Endometrial microvascular endothelial cells (primary cell): ENCODE data around the gene KCNK13. TPM values are rescaled to one million over a fixed set of nuclear protein-coding genes. Genes with fewer than 3 reads are reported as not detected.

Experiments used
- in situ Hi-C: cut with HindIII; loops from 2 replicates; pipeline ENCODE4 v1.10.0; 2017; ENCODE audit warnings: low sequenced_read_pairs, low pct_unique_long_range_greater_than_20kb; ENCODE audit errors: inconsistent ontology term
- total RNA-seq: library from RNA; depleted of rRNA; stranded (reverse); fragments of >200 nt; gene quantifications from one replicate; pipeline ENCODE4 v1.2.3, GENCODE V29; 2015; ENCODE audit errors: inconsistent ontology term

The KCNK13 gene
- total RNA-seq, 1 donor from 2014 or later: not detected

DNA sequence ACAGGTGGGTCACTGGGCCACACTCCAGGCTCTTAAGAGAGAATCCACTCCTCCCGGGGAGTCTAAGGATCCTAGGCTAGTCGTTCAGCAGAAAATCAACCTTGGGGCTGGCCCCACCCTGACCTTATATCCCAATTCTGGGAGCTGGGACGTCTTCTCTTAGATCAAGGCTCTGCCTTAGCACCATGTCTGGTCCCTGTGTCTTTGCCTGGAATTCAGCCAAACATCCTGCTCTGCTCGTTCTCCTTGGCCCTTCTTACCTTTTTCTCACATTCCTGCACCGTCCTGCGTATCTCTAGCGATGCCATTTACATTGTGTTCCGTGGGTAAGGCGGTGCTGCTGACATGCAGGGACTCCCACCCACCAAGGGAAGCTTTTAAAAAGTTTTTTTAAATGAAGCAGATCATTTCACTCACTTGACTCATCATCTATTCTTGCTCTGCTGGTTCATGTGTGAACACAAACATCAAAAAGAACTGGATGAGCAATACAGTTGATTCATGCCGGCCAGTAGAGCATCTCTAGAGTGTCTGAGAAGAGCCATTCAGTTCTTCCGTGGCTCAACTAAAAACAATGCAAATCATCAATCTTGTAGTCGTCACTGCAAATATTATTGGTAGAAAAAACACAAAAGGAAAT, 50.2 kb downstream of the KCNK13 start:
- in situ Hi-C loops: no loop called here

DNA sequence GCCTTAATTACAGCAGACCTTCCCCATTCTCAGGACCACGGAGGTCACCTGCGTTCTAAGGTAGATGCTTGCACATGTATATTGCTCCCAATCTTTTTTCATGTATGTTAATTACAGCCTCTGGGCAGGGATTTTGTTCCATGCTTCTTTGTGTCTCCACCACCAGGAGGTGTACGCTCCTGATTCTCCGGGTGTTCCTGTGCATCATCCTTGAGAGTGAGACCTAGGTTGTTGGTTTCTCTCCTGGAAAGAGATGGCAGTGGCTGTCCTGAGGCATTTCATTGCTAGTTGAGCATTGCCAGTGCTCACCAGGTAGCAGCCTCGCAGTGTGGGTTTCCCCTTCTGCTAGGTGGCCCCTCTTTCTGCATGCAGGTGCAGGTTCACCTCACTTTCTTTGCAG, 52.8 kb downstream of the KCNK13 start:
- in situ Hi-C loops: no loop called here

DNA sequence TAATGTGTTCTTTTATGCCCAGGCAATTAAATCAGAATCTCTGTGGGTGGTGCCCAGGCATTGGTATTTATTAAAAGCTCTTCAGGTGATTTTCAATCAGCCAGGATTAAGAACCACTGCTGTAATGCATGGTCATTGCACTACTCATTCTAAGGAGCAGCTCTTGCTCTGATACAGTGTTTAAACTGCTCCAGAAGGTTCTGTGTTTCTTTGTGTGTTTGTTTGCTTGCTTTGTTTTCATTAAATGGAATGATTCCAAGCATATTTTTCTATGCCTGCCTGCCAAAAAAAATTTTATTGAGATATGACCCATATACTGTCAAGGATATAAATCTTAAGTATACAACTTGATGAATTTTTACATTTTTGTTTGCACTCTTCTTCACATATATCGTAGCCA, 54.0 kb downstream of the KCNK13 start:
- in situ Hi-C loops: no loop called here

DNA sequence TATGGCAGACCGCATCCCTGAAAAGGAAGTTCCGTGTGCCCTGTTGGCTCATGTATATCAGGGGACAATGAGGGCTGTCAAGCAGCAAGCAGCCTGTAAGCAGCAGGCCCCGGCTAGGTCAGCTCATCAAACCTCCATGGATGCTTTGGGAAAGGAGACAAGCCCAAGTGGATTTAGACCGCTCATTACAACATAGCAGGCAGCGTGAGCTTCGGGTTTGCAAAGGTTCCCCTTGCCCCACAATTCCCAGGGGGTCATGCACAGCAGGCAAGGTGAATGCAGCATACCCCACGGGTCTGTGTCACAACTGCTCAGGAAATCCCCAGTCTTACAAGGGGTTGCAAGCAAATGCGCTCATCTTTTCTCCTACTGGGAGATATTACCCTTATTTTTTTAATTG, 54.6 kb downstream of the KCNK13 start:
- in situ Hi-C loops: no loop called here

DNA sequence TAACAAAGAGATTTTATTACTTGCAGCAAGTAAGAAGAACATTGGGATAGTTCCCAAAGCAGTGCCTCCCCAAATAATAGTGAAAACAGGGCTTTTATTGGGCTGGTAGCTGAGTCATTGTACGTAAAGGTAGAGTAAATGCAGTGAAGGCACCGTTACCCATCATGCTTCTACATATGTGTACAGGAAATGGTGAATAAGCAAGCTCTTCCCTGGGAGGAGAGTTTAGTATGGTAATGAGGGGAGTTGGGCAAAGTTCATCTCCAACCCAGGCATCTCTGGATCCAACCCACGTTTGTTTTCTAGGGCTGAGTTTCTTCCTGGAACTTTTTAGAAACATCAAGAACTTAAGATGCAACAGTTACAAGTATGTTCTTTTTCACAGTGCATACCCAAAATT, 56.2 kb downstream of the KCNK13 start:
- in situ Hi-C loops: no loop called here

DNA sequence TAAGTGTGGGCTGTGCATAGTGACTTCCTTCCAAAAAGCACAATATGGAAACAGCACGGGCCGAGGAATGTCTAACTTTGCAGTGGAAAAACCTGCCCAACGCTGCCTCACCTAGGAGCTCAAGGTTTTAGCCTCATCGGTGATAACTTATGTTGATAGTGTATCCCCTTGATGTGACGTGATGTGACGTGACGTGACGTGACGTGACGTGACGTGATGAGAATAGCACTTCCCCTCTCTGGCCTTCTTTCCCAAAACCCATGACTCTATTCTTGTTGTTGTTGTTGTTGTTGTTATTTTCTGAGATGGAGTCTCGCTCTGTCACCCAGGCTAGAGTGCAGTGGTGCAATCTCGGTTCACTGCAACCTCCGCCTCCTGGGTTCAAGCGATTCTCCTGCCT, 64.5 kb downstream of the KCNK13 start:
- in situ Hi-C loops: no loop called here

DNA sequence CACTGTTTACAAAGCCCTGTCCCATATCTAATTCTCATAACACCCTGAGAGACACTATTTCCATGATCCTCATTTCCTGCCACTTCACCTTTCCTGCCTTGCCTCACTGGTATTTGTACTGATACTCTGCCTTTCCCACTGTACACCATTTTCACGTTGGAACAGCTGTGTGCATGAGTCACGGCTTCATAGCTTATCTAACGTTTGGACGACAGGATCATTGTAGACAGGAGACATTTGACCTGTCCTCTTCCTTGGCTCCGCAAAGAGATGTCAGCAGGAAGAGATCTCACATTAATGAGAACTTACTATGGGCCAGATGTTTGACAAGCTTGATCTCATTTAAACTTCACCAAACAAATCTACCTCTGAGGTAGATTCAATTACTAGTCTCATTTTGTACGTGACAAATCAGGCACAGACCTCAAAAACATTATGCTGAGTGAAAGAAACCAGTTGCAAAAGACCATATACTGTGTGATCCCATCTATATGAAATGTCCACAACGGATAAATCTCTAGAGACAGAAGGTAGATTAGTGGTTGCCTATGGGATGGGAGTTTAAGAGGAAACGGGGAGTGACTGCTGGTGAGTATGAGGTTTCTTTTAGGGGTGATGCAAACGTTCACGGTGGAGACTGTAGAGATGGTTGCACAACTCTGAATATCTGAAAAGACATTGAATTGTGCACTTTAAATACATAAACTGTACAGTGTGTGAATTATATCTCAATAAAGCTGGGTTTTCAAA, 71.2 kb downstream of the KCNK13 start:
- in situ Hi-C loops: no loop called here

DNA sequence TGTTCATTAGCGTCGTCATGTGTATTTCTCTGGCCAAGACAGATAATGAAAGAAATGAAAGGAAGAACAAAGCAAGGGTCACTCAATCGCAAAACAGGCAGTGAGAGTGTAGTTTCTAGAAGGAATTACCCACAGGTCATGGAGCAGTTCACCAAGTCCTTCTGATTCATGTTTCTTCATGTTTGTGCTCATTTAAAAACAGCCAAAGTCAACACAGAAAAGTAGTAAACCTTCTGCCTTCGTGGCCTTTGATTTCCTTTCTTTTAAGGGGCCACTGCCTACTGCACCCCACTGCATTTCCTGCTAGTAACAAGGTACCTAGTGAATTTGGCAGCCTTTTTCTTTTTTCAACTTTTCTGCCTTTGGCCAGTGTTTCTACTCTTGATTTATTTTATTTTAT, 75.1 kb downstream of the KCNK13 start:
- in situ Hi-C loops: no loop called here

DNA sequence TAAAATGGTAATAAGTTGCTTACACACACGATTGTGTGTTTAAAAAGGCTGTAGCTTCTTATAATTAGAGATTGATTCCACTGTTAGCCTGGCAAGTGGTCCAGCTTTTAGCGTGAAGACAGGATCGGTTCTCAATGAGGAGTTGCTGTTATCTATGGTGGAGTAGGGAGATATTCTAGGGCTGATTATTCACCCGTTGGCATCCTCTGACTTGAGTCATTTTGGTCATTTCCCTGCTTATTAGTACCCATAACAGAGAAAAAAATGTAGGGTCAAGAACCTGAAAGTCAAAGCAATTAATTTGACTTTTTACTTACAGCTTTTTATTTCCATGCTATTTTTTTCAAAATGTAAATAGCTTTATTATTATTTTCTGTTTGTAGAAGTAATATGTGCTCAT, 76.0 kb downstream of the KCNK13 start:
- in situ Hi-C loops: no loop called here

DNA sequence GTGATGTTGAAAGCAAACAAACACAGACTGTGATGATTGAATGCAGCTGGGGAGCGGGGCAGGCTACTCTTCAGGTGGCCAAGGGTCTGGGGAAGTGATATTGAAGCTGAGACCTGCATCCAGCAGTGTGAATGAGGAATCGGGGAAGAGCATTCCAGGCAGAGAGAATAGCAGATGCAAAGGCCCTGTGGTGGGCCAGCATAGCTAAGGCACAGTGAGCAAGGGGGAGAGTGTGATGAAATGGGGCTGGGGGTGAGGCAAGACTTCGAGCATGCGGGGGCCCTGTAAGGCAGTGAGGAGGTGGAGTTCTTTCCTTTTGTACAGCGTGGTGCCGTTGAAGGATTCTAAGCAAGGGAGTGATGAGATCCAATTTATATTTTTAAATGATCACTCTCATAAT, 77.4 kb downstream of the KCNK13 start:
- in situ Hi-C loops: no loop called here

DNA sequence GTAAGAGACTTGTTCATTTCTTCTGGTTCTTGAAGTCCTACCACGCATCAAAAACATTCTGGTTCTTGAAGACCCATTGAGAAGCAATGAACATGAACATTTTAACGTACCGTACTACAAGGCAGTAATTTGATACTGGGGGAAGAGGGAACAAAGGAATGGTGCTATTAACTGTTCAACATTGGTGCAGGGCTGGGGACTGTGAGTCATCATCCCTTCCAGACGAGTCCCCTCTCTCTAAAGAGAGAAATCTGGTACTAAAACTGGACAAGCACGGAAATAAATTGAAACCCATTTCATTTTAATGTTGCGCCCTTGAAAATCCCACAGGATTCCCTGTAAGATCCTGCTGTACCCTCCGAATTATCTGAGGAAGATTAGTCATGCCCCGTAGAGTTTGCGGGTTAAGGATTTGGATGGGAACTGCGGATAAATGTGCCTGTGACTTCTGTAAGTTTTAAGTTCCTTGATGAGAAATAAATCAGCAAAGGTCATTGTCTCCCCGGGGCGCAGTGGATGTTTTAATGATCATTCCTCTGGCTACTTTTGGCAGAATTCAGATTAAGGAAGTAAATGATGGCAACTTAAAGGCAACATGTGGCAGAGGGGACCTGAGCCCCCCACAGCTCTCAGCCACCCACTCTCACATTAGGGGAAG, 78.6 kb downstream of the KCNK13 start:
- in situ Hi-C loops: no loop called here

DNA sequence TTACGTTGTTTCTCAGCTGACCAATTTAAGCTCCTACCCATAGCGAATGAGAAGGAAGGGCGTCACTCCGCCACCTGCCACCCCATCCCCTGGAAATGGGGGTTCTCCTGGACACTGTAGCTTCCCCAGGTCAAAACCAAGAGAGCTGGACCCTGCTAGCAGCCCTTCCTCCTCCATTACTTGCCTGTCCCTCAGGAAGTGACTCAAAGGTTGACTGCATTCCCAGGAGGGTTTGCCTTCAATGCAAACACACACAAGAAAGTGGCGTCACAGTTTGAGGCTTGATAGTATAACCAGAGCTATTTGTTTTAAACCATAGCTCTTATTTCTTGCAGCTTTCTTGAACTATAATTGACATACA, 79.1 kb downstream of the KCNK13 start:
- in situ Hi-C loops: no loop called here

DNA sequence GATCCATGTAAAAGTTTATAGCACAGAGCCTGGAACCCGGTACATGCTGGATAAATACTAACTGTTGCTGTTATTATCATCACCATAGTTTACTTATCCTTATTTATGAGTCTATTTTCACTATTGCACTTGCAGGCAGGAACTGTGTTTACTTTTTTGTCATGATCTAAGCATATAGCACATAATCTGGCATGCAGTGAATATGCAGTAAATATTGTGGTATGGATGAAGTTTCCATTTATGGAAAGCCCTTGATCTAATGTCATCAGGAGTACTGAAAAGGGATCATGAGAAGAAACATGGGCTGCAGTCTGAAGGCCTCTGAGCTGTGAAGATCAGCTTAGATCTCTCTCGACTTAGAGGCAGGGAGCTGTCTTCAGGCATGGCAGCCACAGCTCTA, 91.6 kb downstream of the KCNK13 start:
- in situ Hi-C loops: no loop called here

DNA sequence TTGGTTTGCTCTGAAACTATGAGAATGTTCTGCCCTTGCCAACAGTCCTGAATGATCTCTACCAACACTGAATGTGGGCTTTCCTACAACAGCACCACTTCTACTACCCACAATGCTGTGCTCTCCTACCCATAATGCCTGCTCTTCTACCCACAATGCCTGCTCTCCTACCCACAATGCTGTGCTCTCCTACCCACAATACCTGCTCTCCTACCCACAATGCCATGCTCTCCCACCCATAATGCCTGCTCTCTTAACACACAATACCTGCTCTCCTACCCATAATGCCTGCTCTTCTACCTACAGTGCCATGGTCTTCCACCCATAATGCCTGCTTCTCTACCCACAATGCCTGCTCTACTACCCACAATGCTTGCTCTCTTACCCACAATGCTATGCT, 92.3 kb downstream of the KCNK13 start:
- in situ Hi-C loops: no loop called here

DNA sequence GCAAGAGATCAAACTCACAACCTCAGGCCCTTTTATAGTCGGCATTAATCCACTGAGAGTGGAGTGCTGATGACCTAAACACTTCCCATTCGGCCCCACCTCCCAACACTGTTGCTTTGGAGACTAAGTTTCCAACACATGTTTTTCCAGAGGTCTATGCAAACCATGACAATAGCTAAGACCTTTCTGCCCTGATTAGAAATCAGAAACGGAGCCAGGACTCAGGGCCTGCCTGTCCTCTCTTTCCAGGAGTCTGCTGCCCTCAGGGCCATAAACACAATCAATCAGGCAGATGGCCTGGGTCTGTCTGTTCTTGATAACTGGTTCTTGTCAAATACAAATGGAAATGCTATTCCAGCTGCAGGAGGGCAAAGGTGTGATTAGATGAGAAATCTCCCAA, 97.4 kb downstream of the KCNK13 start:
- in situ Hi-C loops: no loop called here

DNA sequence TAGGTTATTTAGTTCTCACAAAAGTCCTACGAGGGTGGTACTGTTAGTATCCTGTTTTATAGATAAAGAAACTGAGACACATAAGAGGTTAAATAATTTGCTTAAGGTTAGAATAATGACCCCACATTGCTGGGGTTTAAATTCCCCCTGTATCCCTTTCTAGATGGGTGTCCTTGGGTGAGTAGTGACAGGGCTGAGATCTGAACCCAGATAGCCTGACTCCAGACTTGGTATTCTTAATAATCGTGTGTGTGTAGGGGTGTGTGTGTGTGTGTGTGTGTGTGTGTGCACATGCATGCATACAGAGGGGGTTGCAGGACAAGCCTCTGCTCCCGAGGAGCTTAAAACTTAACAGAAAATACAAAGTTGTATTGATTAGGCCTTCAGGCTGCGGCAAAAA, 97.9 kb downstream of the KCNK13 start:
- in situ Hi-C loops: no loop called here

DNA sequence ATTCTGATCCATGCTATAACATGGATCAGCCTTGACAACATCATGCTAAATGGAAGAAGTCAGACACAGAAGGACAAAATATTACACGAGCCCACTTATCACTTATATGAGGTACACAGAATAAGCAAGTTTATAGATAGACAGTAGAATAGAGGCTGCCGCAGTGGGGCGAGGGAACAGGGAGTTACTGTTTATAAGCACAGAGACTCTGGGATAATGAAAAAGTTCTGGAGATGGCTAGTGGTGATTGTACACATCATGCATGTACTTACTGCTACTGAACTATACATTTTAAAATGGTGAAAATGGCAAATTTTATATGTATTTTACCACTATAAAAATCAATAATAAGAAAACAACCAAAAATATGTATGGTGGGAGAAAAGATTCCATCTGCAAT, 99.3 kb downstream of the KCNK13 start:
- in situ Hi-C loops: no loop called here

DNA sequence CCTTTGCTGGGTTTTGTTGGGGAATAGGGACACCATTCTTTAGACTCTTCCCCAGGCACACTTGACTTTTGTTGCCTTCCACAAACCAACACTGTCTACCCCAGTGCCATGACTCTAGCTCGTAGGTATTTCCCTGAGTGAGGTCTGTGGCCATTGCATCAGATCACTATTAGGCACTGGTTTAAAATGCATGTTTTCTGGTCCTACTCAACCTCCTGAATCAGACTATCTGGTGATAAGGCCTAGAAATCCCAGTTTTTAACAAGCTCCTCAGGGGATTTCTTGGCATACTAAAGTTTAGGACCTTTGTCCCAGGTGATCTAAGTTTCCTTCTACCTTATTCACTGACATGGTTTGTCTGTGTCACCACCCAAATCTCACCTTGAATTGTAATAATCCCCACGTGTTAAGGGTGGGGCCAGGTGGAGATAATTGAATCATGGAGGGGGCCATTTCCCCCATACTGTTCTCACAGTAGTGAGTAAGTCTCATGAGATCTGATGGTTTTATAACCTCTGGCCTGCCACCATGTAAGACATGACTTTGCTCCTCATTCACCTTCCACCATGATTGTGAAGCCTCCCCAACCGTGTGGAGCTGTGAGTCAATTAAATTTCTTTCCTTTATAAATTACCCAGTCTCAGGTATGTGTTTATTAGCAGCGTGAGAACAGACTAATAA, 106.8 kb downstream of the KCNK13 start:
- in situ Hi-C loops: no loop called here

DNA sequence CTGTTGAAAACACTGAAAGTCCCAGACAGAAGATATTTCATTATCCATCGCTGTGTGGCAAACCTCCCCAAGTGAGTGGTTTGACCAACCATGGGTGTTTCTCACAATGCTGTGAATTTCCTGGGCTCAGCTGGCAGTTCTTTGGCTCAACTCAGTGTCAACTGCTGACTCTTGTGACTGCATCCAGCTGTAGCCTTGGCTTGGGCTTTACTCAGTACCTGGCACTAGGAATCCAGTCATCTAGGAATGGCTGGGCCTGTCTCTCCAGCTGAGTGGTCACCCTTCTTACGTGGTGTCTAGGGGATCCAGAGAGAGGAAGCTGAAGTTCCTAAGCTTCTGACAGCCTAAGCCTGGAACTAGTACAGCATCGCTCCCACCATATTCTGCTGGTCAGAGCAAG, 113.8 kb downstream of the KCNK13 start:
- in situ Hi-C loops: no loop called here
